ENCODE measurements around the gene POLRMT. TPM values are rescaled to one million over a fixed set of nuclear protein-coding genes. Genes with fewer than 3 reads are reported as not detected.
A peak's percentile ranks its signal among the peaks of the same experiment; 100 is the strongest.

POLRMT gene
- polyA plus RNA-seq = 20.9 to 53.6 TPM (median 33.3 TPM) in 3 replicates
- polyA plus RNA-seq (2011; ENCODE audit: low read depth) = 32.1 TPM
- 12.6 and 19.6 TPM in 2 replicates for polyA plus RNA-seq (2011; cell fraction: cytosol; rRNA removed)
- 47.6 and 72.8 TPM in 2 replicates for polyA plus RNA-seq (2011; cell fraction: nucleus; rRNA removed)
- polyA plus RNA-seq (2012; ENCODE audit: low replicate concordance) = 50.1 and 59.7 TPM in 2 replicates
- 74.0 to 142 TPM (median 140 TPM) in 3 replicates for polyA minus RNA-seq
- 90.4 TPM for polyA minus RNA-seq (2011; cell fraction: cytosol; rRNA and poly(A)+ RNA removed)
- polyA minus RNA-seq (2011; cell fraction: nucleus; rRNA and poly(A)+ RNA removed) = 40.7 and 57.9 TPM in 2 replicates

DNA sequence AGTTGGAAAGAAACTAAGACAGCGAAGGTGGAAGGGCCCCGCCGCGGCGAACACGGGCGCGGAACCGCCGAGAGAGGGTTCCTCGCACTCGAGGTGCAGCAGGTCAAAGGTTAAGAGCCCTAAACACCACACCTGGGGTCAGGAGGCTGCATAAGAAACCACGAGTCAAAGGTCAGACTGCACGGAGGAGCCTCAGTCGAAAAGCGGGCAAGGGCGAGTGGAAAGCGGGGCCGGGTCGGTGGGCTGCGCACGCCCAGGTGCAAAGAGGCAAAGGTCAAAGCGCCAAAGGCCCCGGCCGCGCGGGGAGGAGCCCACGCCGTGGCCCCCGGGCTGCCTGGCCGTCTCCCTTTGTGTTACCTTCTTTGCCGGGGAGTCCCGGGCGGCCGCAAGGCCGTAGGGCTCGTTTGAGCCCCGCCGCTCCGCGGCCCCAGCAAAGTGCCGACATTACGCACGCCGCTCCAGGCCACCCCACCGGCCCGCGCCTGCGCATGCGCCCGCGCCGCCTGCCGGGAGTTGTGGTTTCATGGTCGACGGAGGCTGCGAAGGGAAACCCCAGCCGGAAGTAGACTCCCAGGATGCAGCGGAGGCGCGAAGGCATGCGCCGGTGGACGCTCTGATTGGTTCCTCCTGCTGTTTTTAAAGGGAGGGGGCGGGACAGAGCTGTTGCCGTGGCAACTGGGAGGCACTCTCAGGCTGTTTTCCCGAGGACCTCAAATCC, at the start of gene POLRMT:
TSS of gene POLRMT (minus strand) at position 470 of the 718 bp plus-strand sequence. CDS start at position 445, 25 bp downstream.
- DNase-seq (ENCODE audit: low read depth, low spot score) (peak; percentile 90), FAIRE-seq (peak; percentile 88)
- H3K36me3 ChIP-seq (ENCODE audit: control insufficient read depth in 2 of 2, extremely low read depth in 1 of 2, insufficient read depth in 2 of 2, low read length in 2 of 2) = peaks cover 4 to 6% of the 10 kb centered on the region in 2 experiments
- H3K9me3 ChIP-seq (ENCODE audit: control insufficient read depth, low read depth, low read length) = no peaks in the 10 kb centered on the region
- peak within 1 kb of the TSS; percentile 93 for H2AFZ ChIP-seq (ENCODE audit: control insufficient read depth, low read length)
- no peaks in the 10 kb centered on the region for H3K9me1 ChIP-seq (ENCODE audit: control insufficient read depth, extremely low read depth, insufficient read depth, low read length)
- peak within 1 kb of the TSS; percentile 76 to 92 (median 92) for H3K4me3 ChIP-seq (ENCODE audit: control insufficient read depth in 2 of 3, extremely low read depth in 1 of 3, insufficient read depth in 2 of 3, low read depth in 1 of 3, low read length in 3 of 3)
- peak within 1 kb of the TSS; percentile 94 for H3K4me2 ChIP-seq (ENCODE audit: control insufficient read depth, extremely low read depth, insufficient read depth, low read depth, low read length)
- dilution Hi-C loops (cut with MboI; ENCODE audit: extremely low pct_ligation_motif_present, low sequenced_read_pairs) = no loop called here
- peak within 1 kb of the TSS; percentile 77 for H3K27ac ChIP-seq (ENCODE audit: control insufficient read depth, insufficient read depth, low read length)
- no peak for TF ChIP-seq EZH2 (IDR thresholded peaks at IDR 0.05; ENCODE audit: low read length)
- TF ChIP-seq, protein P1, sequence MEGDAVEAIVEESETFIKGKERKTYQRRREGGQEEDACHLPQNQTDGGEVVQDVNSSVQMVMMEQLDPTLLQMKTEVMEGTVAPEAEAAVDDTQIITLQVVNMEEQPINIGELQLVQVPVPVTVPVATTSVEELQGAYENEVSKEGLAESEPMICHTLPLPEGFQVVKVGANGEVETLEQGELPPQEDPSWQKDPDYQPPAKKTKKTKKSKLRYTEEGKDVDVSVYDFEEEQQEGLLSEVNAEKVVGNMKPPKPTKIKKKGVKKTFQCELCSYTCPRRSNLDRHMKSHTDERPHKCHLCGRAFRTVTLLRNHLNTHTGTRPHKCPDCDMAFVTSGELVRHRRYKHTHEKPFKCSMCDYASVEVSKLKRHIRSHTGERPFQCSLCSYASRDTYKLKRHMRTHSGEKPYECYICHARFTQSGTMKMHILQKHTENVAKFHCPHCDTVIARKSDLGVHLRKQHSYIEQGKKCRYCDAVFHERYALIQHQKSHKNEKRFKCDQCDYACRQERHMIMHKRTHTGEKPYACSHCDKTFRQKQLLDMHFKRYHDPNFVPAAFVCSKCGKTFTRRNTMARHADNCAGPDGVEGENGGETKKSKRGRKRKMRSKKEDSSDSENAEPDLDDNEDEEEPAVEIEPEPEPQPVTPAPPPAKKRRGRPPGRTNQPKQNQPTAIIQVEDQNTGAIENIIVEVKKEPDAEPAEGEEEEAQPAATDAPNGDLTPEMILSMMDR (optimal IDR thresholded peaks at IDR 0.05 in 1 of 3, IDR thresholded peaks at IDR 0.05 in 1 of 3, conservative IDR thresholded peaks at IDR 0.05 in 1 of 3; ENCODE audit: extremely low read depth in 1 of 3, insufficient read depth in 2 of 3, low read length in 3 of 3) = no peak
- peaks cover 14% of the 10 kb centered on the region for H3K79me2 ChIP-seq (ENCODE audit: control insufficient read depth, insufficient read depth, low read length)
- H3K9ac ChIP-seq (ENCODE audit: control insufficient read depth, extremely low read depth, insufficient read depth, low read length) = peak within 1 kb of the TSS; percentile 86
- H3K4me1 ChIP-seq (ENCODE audit: control insufficient read depth, extremely low read depth, insufficient read depth, low read length) = peaks cover 11% of the 10 kb centered on the region
- no peaks in the 10 kb centered on the region for H4K20me1 ChIP-seq (ENCODE audit: control insufficient read depth, extremely low read depth, insufficient read depth, low read length)
- no peaks in the 10 kb centered on the region for H3K27me3 ChIP-seq (ENCODE audit: control insufficient read depth, extremely low read depth, insufficient read depth, low read length)

DNA sequence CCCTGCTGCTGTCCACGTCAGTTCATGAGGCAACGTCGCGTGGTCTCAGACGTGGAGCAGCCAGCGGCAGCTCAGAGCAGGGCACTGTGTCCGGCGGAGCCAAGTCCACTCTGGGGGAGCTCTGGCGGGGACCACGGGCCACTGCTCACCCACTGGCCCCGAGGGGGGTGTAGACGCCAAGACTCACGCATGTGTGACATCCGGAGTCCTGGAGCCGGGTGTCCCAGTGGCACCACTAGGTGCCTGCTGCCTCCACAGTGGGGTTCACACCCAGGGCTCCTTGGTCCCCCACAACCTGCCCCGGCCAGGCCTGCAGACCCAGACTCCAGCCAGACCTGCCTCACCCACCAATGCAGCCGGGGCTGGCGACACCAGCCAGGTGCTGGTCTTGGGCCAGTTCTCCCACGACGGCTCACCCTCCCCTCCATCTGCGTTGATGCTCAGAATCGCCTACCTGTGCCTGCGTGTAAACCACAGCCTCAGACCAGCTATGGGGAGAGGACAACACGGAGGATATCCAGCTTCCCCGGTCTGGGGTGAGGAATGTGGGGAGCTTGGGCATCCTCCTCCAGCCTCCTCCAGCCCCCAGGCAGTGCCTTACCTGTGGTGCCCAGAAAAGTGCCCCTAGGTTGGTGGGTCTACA, 49.5 kb upstream of the POLRMT start:
- Histone ChIP-seq H3K36me3 (ENCODE audit: control insufficient read depth in 2 of 2, extremely low read depth in 1 of 2, insufficient read depth in 2 of 2, low read length in 2 of 2) (peaks cover 9 to 29% of the 10 kb centered on the region in 2 experiments), H3K4me3 (ENCODE audit: control insufficient read depth in 2 of 3, extremely low read depth in 1 of 3, insufficient read depth in 2 of 3, low read depth in 1 of 3, low read length in 3 of 3) (no peak overlapping the region), H3K27me3 (ENCODE audit: control insufficient read depth, extremely low read depth, insufficient read depth, low read length) (no peaks in the 10 kb centered on the region), H3K79me2 (ENCODE audit: control insufficient read depth, insufficient read depth, low read length) (peaks cover 16% of the 10 kb centered on the region), H3K9ac (ENCODE audit: control insufficient read depth, extremely low read depth, insufficient read depth, low read length) (no peak overlapping the region), H3K4me2 (ENCODE audit: control insufficient read depth, extremely low read depth, insufficient read depth, low read depth, low read length) (no peak overlapping the region), H3K4me1 (ENCODE audit: control insufficient read depth, extremely low read depth, insufficient read depth, low read length) (peaks cover 17% of the 10 kb centered on the region), H2AFZ (ENCODE audit: control insufficient read depth, low read length) (no peak overlapping the region), H3K9me3 (ENCODE audit: control insufficient read depth, low read depth, low read length) (no peaks in the 10 kb centered on the region), H3K9me1 (ENCODE audit: control insufficient read depth, extremely low read depth, insufficient read depth, low read length) (peaks cover 2% of the 10 kb centered on the region), H3K27ac (ENCODE audit: control insufficient read depth, insufficient read depth, low read length) (no peak overlapping the region), H4K20me1 (ENCODE audit: control insufficient read depth, extremely low read depth, insufficient read depth, low read length) (peaks cover 18% of the 10 kb centered on the region)
- dilution Hi-C loops (cut with MboI; ENCODE audit: extremely low pct_ligation_motif_present, low sequenced_read_pairs) = no loop called here
- TF ChIP-seq EZH2 (IDR thresholded peaks at IDR 0.05; ENCODE audit: low read length) = no peak
- TF ChIP-seq, protein P1 (optimal IDR thresholded peaks at IDR 0.05 in 1 of 3, IDR thresholded peaks at IDR 0.05 in 1 of 3, conservative IDR thresholded peaks at IDR 0.05 in 1 of 3; ENCODE audit: extremely low read depth in 1 of 3, insufficient read depth in 2 of 3, low read length in 3 of 3) = no peak
- DNase-seq (ENCODE audit: low read depth, low spot score) (no peak), FAIRE-seq (no peak)
